IPS-20b (cell line): ENCODE data around the gene GJA4.

Experiments
- H3K27ac ChIP-seq: one replicate; pipeline ENCODE4 v1.5.1; 2013; ENCODE audit warnings: low read length
- H3K27me3 ChIP-seq: 2 replicates; pipeline ENCODE4 v1.6.1; 2013; ENCODE audit warnings: mild to moderate bottlenecking, low read length, inconsistent platforms; ENCODE audit not compliant: insufficient read depth
- H3K36me3 ChIP-seq: 2 replicates; pipeline ENCODE4 v1.6.1; 2013; ENCODE audit warnings: low read depth, mild to moderate bottlenecking, inconsistent platforms, low read length, moderate library complexity; ENCODE audit not compliant: insufficient read depth
- H3K4me1 ChIP-seq: 2 replicates; pipeline ENCODE4 v1.6.1; 2013; ENCODE audit warnings: mild to moderate bottlenecking, control low read depth, inconsistent platforms, low read length, moderate library complexity; ENCODE audit not compliant: insufficient read depth
- H3K4me3 ChIP-seq: 2 replicates; pipeline ENCODE4 v1.5.1; 2013; ENCODE audit warnings: mild to moderate bottlenecking, low read length, inconsistent platforms
- H3K9ac ChIP-seq: 2 replicates; pipeline ENCODE4 v1.6.1; 2013; ENCODE audit warnings: low read depth, mild to moderate bottlenecking, inconsistent platforms, low read length, moderate library complexity
- H3K9me3 ChIP-seq: 2 replicates; pipeline ENCODE4 v1.6.1; 2013; ENCODE audit warnings: mild to moderate bottlenecking, low read depth, low read length, inconsistent platforms; ENCODE audit not compliant: insufficient read depth

GJA4 gene

DNA sequence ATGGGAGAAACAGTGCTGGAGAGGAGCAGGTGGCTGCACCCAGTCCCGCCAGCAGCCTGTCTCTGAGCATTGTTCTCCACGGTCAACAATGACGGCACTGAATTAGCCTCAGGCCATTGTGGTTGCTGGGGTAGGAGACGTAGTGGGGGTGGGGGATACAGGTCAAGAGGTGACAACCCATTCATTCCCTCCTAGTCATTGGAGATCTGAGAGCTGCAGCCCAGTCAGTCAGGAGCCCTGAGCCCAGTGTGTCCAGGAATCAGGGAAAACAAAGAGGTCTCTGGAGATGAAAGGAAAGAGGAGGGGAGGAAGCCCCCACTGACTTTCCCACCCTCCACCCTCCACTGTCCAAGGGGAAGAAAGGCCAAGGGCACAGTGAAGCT is 51.4 kb downstream of the GJA4 start:
- no peak overlapping the region for H3K4me3 ChIP-seq

More for the DNA sequence above, 51.4 kb downstream of the GJA4 start:
- Histone ChIP-seq H3K27me3 (no peaks in the 10 kb centered on the region), H3K27ac (no peak overlapping the region), H3K9ac (peak overlapping the region; percentile 31; the same call in 1 of the 2 replicates), H3K4me1 (peaks cover 23% of the 10 kb centered on the region), H3K36me3 (no peaks in the 10 kb centered on the region), H3K9me3 (no peaks in the 10 kb centered on the region)
